ENCODE measurements around the gene F2R. TPM values are rescaled to one million over a fixed set of nuclear protein-coding genes. Genes with fewer than 3 reads are reported as not detected.

F2R gene
- total and polyA plus RNA-seq, 2 of the 8 experiments (the other 6 are each of a cell fraction or from before 2014, with no cell fraction given) = 23.8 to 29.1 TPM

- no peaks in the 10 kb centered on the region for H4K20me1 ChIP-seq (replicated peaks in 1 of 2; ENCODE audit: control insufficient read depth in 1 of 2, insufficient read depth in 2 of 2, low read length in 2 of 2)
- no peak overlapping the region for H2BK12ac ChIP-seq (ENCODE audit: low read depth, low read length)
- no peaks in the 10 kb centered on the region for H3K23me2 ChIP-seq (ENCODE audit: low read depth, low read length)
- H4K8ac ChIP-seq (ENCODE audit: extremely low read depth, insufficient read depth, low read length) = no peak overlapping the region
- no peak overlapping the region for H2AK5ac ChIP-seq (ENCODE audit: low read depth, low read length)
- no peaks in the 10 kb centered on the region for H3K79me2 ChIP-seq (ENCODE audit: control insufficient read depth in 1 of 2, insufficient read depth in 2 of 2, low read length in 2 of 2)
- no peak overlapping the region for H3K23ac ChIP-seq (ENCODE audit: insufficient read length)
- no peak overlapping the region for H4K5ac ChIP-seq (ENCODE audit: insufficient read length, low read depth, low read length)
- no peak for FAIRE-seq
- no peaks in the 10 kb centered on the region for H3K27me3 ChIP-seq (replicated peaks in 1 of 4; ENCODE audit: control insufficient read depth in 3 of 4, extremely low read depth in 1 of 4, insufficient read depth in 3 of 4, low read length in 3 of 4)
- no peaks in the 10 kb centered on the region for H3K4me1 ChIP-seq (replicated peaks in 1 of 4; ENCODE audit: control insufficient read depth in 3 of 4, insufficient read depth in 4 of 4, low read length in 3 of 4)
- H2BK5ac ChIP-seq (ENCODE audit: low read depth, low read length) = no peak overlapping the region
- ChIA-PET CTCF (ENCODE audit: partially characterized antibody) (interaction anchor here (0.6 to 1.6 kb wide), 3 partner anchors 9 to 52 kb away, joined by 3 read pairs; no protein-coding TSS in a partner anchor), POLR2A (ENCODE audit: partially characterized antibody) (interaction anchor here (1.1 kb wide), 1 partner anchor 8 kb away, joined by 3 read pairs; no protein-coding TSS in a partner anchor)
- no peak overlapping the region for H2BK120ac ChIP-seq (replicated peaks; ENCODE audit: low read depth, low read length)
- H3K9ac ChIP-seq (replicated peaks in 1 of 4; ENCODE audit: extremely low read depth in 1 of 4, low read depth in 3 of 4, low read length in 3 of 4) = no peak overlapping the region
- H2BK15ac ChIP-seq (ENCODE audit: low read length) = no peak overlapping the region
- no peaks in the 10 kb centered on the region for H3K9me3 ChIP-seq (ENCODE audit: insufficient read depth in 2 of 2, low read depth in 1 of 2, low read length in 1 of 2)
- peaks cover 0 to 10% (median 1%) of the 10 kb centered on the region in 4 experiments; a peak in 2 of 8 replicates for H3K36me3 ChIP-seq (ENCODE audit: control insufficient read depth in 2 of 4, insufficient read depth in 4 of 4, low read length in 3 of 4)
- no peak overlapping the region for H3K56ac ChIP-seq (replicated peaks; ENCODE audit: insufficient read length, low read depth, low read length)
- no peak overlapping the region for H3K4ac ChIP-seq (replicated peaks; ENCODE audit: insufficient read length, low read depth, low read length)
- H3K79me1 ChIP-seq (ENCODE audit: low read depth, low read length) = no peaks in the 10 kb centered on the region
- no peak overlapping the region for H3K18ac ChIP-seq (ENCODE audit: extremely low read depth, low read length)
- no peak overlapping the region for H3K4me2 ChIP-seq (ENCODE audit: insufficient read depth in 1 of 2, low read depth in 2 of 2, low read length in 2 of 2)
- no peak overlapping the region for H4K91ac ChIP-seq (replicated peaks; ENCODE audit: insufficient read length, low read length)
- WGBS, 2 experiments (ENCODE audit: extremely low coverage in 1 of 2, insufficient coverage in 1 of 2, insufficient read length in 1 of 2, insufficient replicate concordance in 2 of 2, low coverage in 1 of 2, low lambda C conversion rate in 2 of 2, missing lambda C conversion rate in 1 of 2) = 90% methylated on average over 3 of the region's 3 CpGs; no CpG with 5 or more reads in 1 of the 2 experiments
- H3K27ac ChIP-seq (ENCODE audit: low read depth, low read length) = no peak overlapping the region
- no peak overlapping the region for H3K14ac ChIP-seq (ENCODE audit: insufficient read length)
- no peak overlapping the region for H2BK20ac ChIP-seq (ENCODE audit: low read length)
- DNase-seq (ENCODE audit: low read depth in 1 of 2, low spot score in 2 of 2) = no peak
- H3K4me3 ChIP-seq (ENCODE audit: extremely low read depth in 1 of 4, insufficient read depth in 2 of 4, low read depth in 3 of 4, low read length in 4 of 4) = no peak overlapping the region
- no peak overlapping the region for H2AFZ ChIP-seq (ENCODE audit: low read length)
- no peak for TF ChIP-seq CHD1 (IDR thresholded peaks at IDR 0.05; ENCODE audit: low read depth, low read length)
- TF ChIP-seq BACH1 (IDR thresholded peaks at IDR 0.05; ENCODE audit: low read length) = no peak
- TF ChIP-seq TEAD4 (IDR thresholded peaks at IDR 0.05; ENCODE audit: low read depth, low read length) = no peak
- no peak for TF ChIP-seq TBP (IDR thresholded peaks at IDR 0.05; ENCODE audit: low read depth, low read length)
- TF ChIP-seq FOSL1 (IDR thresholded peaks at IDR 0.05; ENCODE audit: insufficient read depth, low read depth, low read length) = no peak
- TF ChIP-seq CEBPB (IDR thresholded peaks at IDR 0.05; ENCODE audit: low read depth, low read length) = no peak
- TF ChIP-seq GTF2F1 (IDR thresholded peaks at IDR 0.05; ENCODE audit: borderline replicate concordance, low read depth, low read length) = no peak
- TF ChIP-seq E2F6 (IDR thresholded peaks at IDR 0.05) = no peak
- no peak for TF ChIP-seq RFX5 (IDR thresholded peaks at IDR 0.05; ENCODE audit: borderline replicate concordance, low read depth, low read length)
- TF ChIP-seq SIX5 (IDR thresholded peaks at IDR 0.05; ENCODE audit: low read depth, low read length) = no peak
- TF ChIP-seq KDM1A (IDR thresholded peaks at IDR 0.05; ENCODE audit: borderline replicate concordance, low read length) = no peak
- TF ChIP-seq SIN3A (conservative IDR thresholded peaks at IDR 0.05 in 1 of 2, IDR thresholded peaks at IDR 0.05 in 1 of 2; ENCODE audit: low read depth in 1 of 2, low read length in 2 of 2) = no peak
- no peak for TF ChIP-seq RAD21 (IDR thresholded peaks at IDR 0.05 in 1 of 2, conservative IDR thresholded peaks at IDR 0.05 in 1 of 2; ENCODE audit: low read depth in 2 of 2, low read length in 2 of 2)
Observed at GRCh38 chr5:76692651-76693050, 23.3 kb upstream of the F2R start.

Measured in H1 (cell line).